Ovary (tissue), 9 donors: ENCODE measurements around the gene PRTFDC1. TPM values are rescaled to one million over a fixed set of nuclear protein-coding genes. Genes with fewer than 3 reads are reported as not detected.

Experiments used
- DNase-seq, 5 donors: peaks; one replicate each; pipeline ENCODE4 v3.0.0-alpha.2; 2019 to 2020
- H3K27ac ChIP-seq, 2 donors: fragments of 200-600 bp; one replicate each; pipeline versions ENCODE4 v1.5.1 to v1.8.0; 2019 to 2022
- H3K27me3 ChIP-seq: fragments of 200-600 bp; one replicate; pipeline ENCODE4 v1.8.0; 2022
- H3K36me3 ChIP-seq: fragments of 200-600 bp; sonication (generic); one replicate; pipeline ENCODE4 v1.5.1; 2019
- H3K4me1 ChIP-seq: one replicate; pipeline ENCODE4 v1.8.1; 2013; ENCODE audit warnings: mild to moderate bottlenecking, moderate library complexity; ENCODE audit not compliant: insufficient read depth
- H3K4me3 ChIP-seq: fragments of 200-600 bp; sonication (generic); one replicate; pipeline ENCODE4 v1.5.1; 2017
- H3K9me3 ChIP-seq, 2 donors: fragments of 200-600 bp in 1 of 2; sonication (generic) in 1 of 2; one replicate each; pipeline versions ENCODE4 v1.5.1 to v1.8.1; 2013 to 2019; ENCODE audit warnings: mild to moderate bottlenecking in 1 of 2, moderate library complexity in 1 of 2
- CTCF ChIP-seq, 3 donors: fragments of 450-650 bp in 2 of 3; fragments of 200-600 bp in 1 of 3; IDR thresholded peaks; one replicate each; pipeline versions ENCODE4 v1.5.1 to v1.8.0; 2016 to 2022; ENCODE audit warnings: antibody characterized with exemption in 3 of 3, mild to moderate bottlenecking in 1 of 3
- EP300 ChIP-seq: sonication (generic); formaldehyde crosslinking; IDR thresholded peaks from one replicate; pipeline ENCODE4 v1.6.1; 2017; ENCODE audit warnings: antibody characterized with exemption
- POLR2A ChIP-seq: fragments of 450-650 bp; IDR thresholded peaks from one replicate; pipeline ENCODE4 v1.6.1; 2017; ENCODE audit warnings: antibody characterized with exemption, mild to moderate bottlenecking, moderate library complexity
- WGBS, 3 donors: extraction: QIAGEN DNeasy Blood & Tissue Kit in 1 of 3; methylation state at CpG; one replicate each; pipeline versions ENCODE4 v1.1.5 to v1.1.7; 2013 to 2017; 5-methylcytosine and 5-hydroxymethylcytosine counted together
- intact Hi-C, 4 donors: fragments of 100-400 bp; cut with DNase I; formaldehyde crosslinking; loops; one replicate each; pipeline versions ENCODE4 v1.11.0 to v1.15.1; 2022 to 2023
- polyA plus RNA-seq, 2 donors: library from polyadenylated mRNA; stranded (reverse); fragments of 200-250 nt in 1 of 2; fragments of 350-450 nt in 1 of 2; fragmentation: Illumina TruSeq in 1 of 2; extraction: RNeasy Lipid Tissue Mini Kit (QIAGEN cat#74804) in 1 of 2; gene quantifications; one replicate each; pipeline ENCODE4 v1.2.3, GENCODE V29; 2013 to 2014
- total RNA-seq, 7 donors: library from RNA; depleted of rRNA in 2 of 7; stranded (reverse); fragments of >200 nt in 2 of 7; fragmentation: NEBNext Ultra II Directional in 3 of 7; extraction: Animal tissue kit (Norgen Biotek cat#: 25700) in 3 of 7; gene quantifications; one replicate each; pipeline versions ENCODE4 v1.1.0 to v1.2.4, GENCODE V29; 2016 to 2023
- donor health status: DM: no; HTN: no; CAD: no; lungs with moderate emphysema.
- donor health status: DM: no; HTN: no; CAD: no.
- donor health status: Bipolar disorder and iron deficiency.
- donor health status: DM: yes; HTN: yes; CAD: no.
- donor health status: DM: no; HTN: no; CAD: no.
- donor health status: DM: yes; HTN: yes; CAD: no.

The PRTFDC1 gene
- total and polyA plus RNA-seq, 9 donors = 12.6 to 21.3 (median 14.7) TPM

- H3K4me1 ChIP-seq = peaks cover 3% of the 10 kb centered on the region
- intact Hi-C loops = loop anchor here in 3 of 4 donors (5.0 to 10.0 kb wide), 2 partner anchors 225 to 227 kb away; partner anchors contain the start of gene ARHGAP21 (in 3 of the 3)
- DNase-seq = no peak
- no peaks in the 10 kb centered on the region for H3K27me3 ChIP-seq
- TF ChIP-seq EP300 = no peak
- TF ChIP-seq CTCF (IDR thresholded peaks at IDR 0.05) = no peak
- TF ChIP-seq POLR2A = no peak
- no peaks in the 10 kb centered on the region for H3K36me3 ChIP-seq
- H3K9me3 ChIP-seq = no peaks in the 10 kb centered on the region
- no peak overlapping the region for H3K4me3 ChIP-seq
- 86 to 91% (median 87%) methylated on average over 3 of the region's 3 CpGs for WGBS, 3 donors
- H3K27ac ChIP-seq = no peak overlapping the region
Measured at GRCh38 chr10:24949616-24950015, 2.8 kb downstream of the PRTFDC1 start.

- Histone ChIP-seq H3K4me3 (no peak overlapping the region), H3K27me3 (no peaks in the 10 kb centered on the region), H3K4me1 (no peaks in the 10 kb centered on the region), H3K9me3 (no peaks in the 10 kb centered on the region), H3K36me3 (no peaks in the 10 kb centered on the region), H3K27ac (peak overlapping the region in 1 of 2 donors; percentile 44)
- WGBS, 3 donors = 57 to 58% (median 58%) methylated on average over 4 of the region's 4 CpGs
- intact Hi-C loops = no loop called here
- TF ChIP-seq EP300 (no peak), CTCF (IDR thresholded peaks at IDR 0.05) (no peak), POLR2A (no peak)
- DNase-seq = no peak
Measured at GRCh38 chr10:24947304-24948097, 4.9 kb downstream of the PRTFDC1 start.

- H3K9me3 ChIP-seq = no peaks in the 10 kb centered on the region
- WGBS, 3 donors = 88 to 96% (median 95%) methylated on average over 11 of the region's 11 CpGs
- no peak overlapping the region for H3K4me3 ChIP-seq
- no peak for TF ChIP-seq CTCF (IDR thresholded peaks at IDR 0.05)
- no peak for TF ChIP-seq POLR2A
- TF ChIP-seq EP300 = no peak
- intact Hi-C loops = no loop called here
- no peak for DNase-seq
- no peaks in the 10 kb centered on the region for H3K36me3 ChIP-seq
- no peaks in the 10 kb centered on the region for H3K27me3 ChIP-seq
- H3K4me1 ChIP-seq = no peaks in the 10 kb centered on the region
- no peak overlapping the region for H3K27ac ChIP-seq
Measured at GRCh38 chr10:24944512-24945255, 7.7 kb downstream of the PRTFDC1 start.

GRCh38 chr10:24938525-24938924 lies 13.9 kb downstream of the PRTFDC1 start:
- no peak for DNase-seq
- no peak overlapping the region for H3K4me3 ChIP-seq
- H3K9me3 ChIP-seq = no peaks in the 10 kb centered on the region
- no peaks in the 10 kb centered on the region for H3K4me1 ChIP-seq
- TF ChIP-seq POLR2A = no peak
- no peak for TF ChIP-seq CTCF (IDR thresholded peaks at IDR 0.05)
- TF ChIP-seq EP300 = no peak
- WGBS, 3 donors = 93 to 97% (median 94%) methylated on average over 2 of the region's 2 CpGs
- no peaks in the 10 kb centered on the region for H3K36me3 ChIP-seq
- H3K27me3 ChIP-seq = no peaks in the 10 kb centered on the region
- no peak overlapping the region for H3K27ac ChIP-seq
- intact Hi-C loops = no loop called here
